Measurements from ENCODE around the gene SNX21.
"Not testable (repeated sequence)": the region's sequence is repeated elsewhere in the genome, so short reads cannot be mapped to it uniquely, and the experiment has no call there.

SNX21 gene

DNA sequence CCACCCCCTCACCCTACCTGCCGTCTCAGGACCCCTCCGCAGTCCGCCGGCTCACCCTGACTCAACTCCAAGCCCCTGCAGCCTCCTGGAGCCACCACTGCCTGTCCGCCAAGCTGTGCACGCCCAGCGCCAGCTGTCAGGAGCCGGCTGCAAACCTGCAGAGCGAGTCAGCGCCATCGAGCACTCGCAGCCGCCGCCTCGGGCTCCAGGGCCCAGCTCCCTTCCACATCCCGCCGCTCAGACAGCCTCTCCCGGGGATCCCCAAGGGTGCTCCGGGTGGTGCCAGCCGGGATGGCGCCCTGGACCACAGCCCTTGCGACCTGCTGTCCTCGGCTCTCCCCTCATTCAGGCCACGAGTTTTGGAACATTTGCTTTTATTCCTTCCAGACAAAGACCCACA lies 10.7 kb upstream of the SNX21 start:
- DNase-seq (ENCODE audit: low read depth in 3 of 3), result no peak

GRCh38 chr20:45823949-45824835 lies 9.4 kb upstream of the SNX21 start:
- peak in 2 of 3 donors; percentile 33 to 40 for DNase-seq (ENCODE audit: low read depth in 3 of 3)

- no peak for DNase-seq (ENCODE audit: low read depth in 3 of 3)
These were observed 7.1 kb upstream of the SNX21 start for GRCh38 chr20:45826381-45827019.

DNA sequence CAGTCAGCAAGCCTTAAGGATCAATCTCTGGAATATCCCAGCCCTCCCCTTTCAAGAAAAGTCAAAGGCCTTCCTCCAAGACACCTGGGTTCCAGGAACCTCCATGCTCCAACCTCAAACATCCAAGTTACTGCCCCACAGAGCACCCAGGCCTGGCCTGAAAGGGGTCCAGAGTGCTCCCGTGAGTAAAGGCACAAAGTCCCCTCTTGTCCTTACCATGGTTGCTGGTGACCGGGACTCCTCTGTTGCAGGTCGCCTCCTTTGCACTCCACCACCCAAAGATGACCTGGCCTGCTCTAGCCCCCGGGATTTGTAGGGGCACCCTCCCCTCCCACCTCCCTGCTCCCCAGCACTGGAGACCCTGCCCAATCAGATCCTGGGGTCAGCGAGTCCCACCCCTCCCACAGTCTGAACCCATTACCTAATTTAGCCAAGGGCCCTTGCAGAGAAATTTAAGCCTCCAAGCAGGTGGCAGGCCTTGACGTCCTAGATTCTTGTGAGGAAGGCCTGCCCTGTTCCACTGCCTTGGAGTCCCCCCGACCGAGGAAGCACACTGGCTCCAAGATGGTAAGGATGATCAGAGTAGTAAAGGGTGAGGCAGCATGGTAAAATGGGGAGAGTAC lies 6.5 kb upstream of the SNX21 start, which contains the start of gene TNNC2:
TNNC2 (minus strand) TSS at position 283 of the 623 bp plus-strand sequence; CDS start at position 219, 64 bp downstream.
- DNase-seq (ENCODE audit: low read depth in 3 of 3), result no peak

GRCh38 chr20:45827712-45828111 lies 5.9 kb upstream of the SNX21 start:
- DNase-seq (ENCODE audit: low read depth in 3 of 3), result no peak

DNA sequence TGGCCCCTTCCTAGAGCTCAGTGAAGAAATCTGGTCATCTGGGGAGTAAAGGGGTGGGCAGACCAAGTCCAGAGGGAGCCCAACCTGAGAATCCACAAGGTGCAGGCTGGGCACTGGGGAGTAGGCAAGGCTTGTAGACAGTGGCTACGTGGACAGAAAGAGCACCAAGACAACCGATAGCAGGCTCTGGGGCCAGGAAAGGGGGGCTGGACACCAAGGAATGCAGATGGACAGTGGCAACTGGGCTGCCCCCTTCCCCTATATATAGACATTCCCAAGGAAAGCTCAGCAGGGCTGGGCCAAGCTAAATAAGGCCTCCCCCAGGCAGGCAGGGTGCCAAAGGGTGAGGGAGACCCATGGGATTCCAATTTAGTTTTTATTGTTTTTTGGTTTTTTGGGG lies 5.0 kb upstream of the SNX21 start:
- no peak for DNase-seq (ENCODE audit: low read depth in 3 of 3)

- not testable (repeated sequence) for DNase-seq (ENCODE audit: low read depth in 3 of 3)
These were observed 3.9 kb upstream of the SNX21 start for GRCh38 chr20:45829673-45830106.

DNA sequence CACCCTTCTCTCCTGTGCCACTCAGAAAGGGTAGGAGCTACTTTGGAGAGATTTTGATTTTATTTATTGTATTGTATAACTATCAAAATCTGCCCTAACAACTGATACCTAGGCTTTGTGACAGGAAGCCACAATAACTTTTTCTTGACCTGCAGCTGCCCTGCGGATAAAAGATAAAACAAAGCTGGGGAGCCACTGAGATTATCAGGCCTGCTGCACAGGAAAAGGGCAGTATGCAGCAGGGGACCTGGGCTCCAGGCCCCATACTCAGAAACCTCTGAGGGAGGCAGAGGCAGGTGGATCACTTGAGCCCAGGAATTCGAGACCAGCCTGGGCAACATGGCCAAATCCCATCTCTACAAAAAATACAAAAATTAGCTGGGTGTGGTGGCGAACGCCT lies 980 bp upstream of the SNX21 start:
- DNase-seq (ENCODE audit: low read depth in 3 of 3), result no peak

- DNase-seq (ENCODE audit: low read depth in 3 of 3), result peak in 2 of 3 donors; percentile 14 to 33
These were observed 541 bp downstream of the SNX21 start for GRCh38 chr20:45833883-45834796.

DNA sequence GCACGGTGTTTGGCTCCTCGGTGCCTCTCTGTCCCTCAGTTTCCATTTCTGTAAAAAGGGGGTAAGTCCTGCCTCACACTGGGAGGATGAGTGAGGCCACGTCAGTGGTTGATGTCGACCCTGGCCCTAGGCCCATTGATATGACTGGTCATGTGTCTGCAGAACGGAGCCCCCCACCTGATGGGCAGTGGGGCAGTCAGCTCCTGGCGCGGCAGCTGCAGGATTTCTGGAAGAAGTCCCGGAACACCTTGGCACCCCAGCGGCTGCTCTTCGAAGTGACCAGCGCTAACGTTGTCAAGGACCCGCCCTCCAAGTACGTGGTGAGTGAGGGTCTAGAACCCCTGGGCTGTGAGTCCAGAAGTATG lies 1.2 kb downstream of the SNX21 start:
- DNase-seq (ENCODE audit: low read depth in 3 of 3), result no peak

- no peak for DNase-seq (ENCODE audit: low read depth in 3 of 3)
These were observed 1.7 kb downstream of the SNX21 start for GRCh38 chr20:45835329-45835765.

GRCh38 chr20:45835825-45836224 lies 2.2 kb downstream of the SNX21 start:
- DNase-seq (ENCODE audit: low read depth in 3 of 3), result no peak

DNA sequence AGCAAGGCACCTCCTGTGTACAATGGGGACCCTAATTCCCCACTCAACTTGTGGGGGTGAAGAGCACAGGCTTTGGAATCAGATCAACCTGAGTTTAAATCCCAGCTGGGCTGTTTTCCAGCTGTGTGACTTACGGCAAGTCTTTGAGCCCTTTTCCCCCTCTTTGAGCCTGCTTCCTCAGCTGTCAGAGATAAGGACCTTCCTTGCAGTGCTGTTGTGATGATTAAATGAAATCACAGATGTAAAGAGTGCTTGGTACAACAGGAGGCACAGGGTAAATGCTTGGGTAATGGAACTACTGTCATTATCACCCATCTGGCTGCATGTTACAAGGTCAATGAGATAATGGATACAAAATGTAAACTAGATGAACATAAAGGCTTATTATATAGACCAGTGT lies 3.2 kb downstream of the SNX21 start:
- DNase-seq (ENCODE audit: low read depth in 3 of 3), result no peak

GRCh38 chr20:45840700-45841198 lies 7.2 kb downstream of the SNX21 start:
- no peak for DNase-seq (ENCODE audit: low read depth in 3 of 3)

DNA sequence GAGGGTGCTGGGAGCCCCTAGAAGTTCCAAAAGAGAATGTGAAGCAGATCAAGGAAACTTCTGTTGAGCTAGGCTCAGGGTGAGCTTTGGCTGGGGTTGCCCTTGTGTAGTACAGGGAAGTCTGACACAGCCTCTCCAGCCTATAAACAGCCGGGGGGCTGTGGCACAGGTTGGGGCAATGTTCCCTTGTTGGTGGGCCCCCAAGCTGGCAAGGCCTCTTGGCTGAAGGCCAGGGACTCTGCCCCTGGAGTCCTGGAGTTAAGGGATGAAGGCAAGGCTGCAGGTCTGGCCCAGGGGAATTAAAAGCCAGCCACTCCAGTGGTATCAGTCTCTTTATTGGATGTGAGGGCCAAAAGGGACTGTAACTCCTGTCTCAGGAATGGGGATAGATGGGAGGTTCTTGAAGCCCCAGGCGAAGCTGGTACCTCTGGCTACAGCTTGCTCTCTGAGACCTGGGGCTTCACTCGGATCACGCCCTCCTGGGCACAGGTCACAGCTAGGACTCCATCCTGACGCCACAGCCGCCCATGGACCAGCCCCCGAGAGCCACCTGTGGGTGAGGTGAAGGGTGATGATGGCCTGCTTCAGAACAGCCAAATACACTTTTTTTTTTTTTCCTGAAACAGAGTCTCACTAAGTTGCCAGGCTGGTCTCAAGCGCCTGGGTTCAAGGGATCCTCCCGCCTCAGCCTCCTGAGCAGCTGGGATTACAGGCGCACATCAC lies 8.0 kb downstream of the SNX21 start:
- no peak for DNase-seq (ENCODE audit: low read depth in 3 of 3)

GRCh38 chr20:45842169-45842812 lies 8.7 kb downstream of the SNX21 start:
- no peak for DNase-seq (ENCODE audit: low read depth in 3 of 3)

DNA sequence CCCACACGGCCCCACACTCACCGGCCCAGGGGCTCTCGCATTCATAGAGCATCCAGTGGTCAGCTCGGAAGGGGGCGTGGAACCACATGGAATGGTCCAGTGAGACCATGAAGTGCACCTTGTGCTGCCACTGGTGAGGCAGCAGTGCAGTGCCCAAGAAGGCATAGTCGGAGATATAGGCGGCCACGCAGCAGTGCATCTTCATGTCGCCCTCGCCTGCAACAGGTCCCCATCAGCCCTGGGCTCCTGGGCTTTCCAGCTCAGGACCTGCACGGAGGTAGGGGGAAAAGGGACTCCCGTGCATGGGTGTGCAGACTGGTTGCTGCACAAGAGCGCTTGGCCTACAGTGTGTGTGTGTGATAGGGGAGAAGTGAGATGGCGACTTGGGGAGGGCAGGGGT lies 9.9 kb downstream of the SNX21 start:
- DNase-seq (ENCODE audit: low read depth in 3 of 3), result no peak

- DNase-seq (ENCODE audit: low read depth in 3 of 3), result no peak
These were observed 11.9 kb downstream of the SNX21 start for GRCh38 chr20:45845452-45845851.

GRCh38 chr20:45848421-45848820 lies 14.8 kb downstream of the SNX21 start:
- no peak for DNase-seq (ENCODE audit: low read depth in 3 of 3)

GRCh38 chr20:45848969-45849582 lies 15.5 kb downstream of the SNX21 start:
- DNase-seq (ENCODE audit: low read depth in 3 of 3), result no peak

Measured in stimulated activated CD4-positive, alpha-beta T cell treated with anti-CD3 and anti-CD28 coated beads, TNF-alpha, amount 100 ng/mL, for 48 hours (primary cell).